ENCODE measurements around the gene RAPGEF4. TPM values are rescaled to one million over a fixed set of nuclear protein-coding genes. Genes with fewer than 3 reads are reported as not detected.
A peak's percentile ranks its signal among the peaks of the same experiment; 100 is the strongest.

RAPGEF4 gene
- total and polyA plus RNA-seq, 2 of the 13 experiments (the other 11 are each of a cell fraction or from before 2014, with no cell fraction given): 0.78 to 0.91 TPM

GRCh38 chr2:173058673-173059072, 323.0 kb downstream of the RAPGEF4 start (continued):
- TF ChIP-seq, protein P1, sequence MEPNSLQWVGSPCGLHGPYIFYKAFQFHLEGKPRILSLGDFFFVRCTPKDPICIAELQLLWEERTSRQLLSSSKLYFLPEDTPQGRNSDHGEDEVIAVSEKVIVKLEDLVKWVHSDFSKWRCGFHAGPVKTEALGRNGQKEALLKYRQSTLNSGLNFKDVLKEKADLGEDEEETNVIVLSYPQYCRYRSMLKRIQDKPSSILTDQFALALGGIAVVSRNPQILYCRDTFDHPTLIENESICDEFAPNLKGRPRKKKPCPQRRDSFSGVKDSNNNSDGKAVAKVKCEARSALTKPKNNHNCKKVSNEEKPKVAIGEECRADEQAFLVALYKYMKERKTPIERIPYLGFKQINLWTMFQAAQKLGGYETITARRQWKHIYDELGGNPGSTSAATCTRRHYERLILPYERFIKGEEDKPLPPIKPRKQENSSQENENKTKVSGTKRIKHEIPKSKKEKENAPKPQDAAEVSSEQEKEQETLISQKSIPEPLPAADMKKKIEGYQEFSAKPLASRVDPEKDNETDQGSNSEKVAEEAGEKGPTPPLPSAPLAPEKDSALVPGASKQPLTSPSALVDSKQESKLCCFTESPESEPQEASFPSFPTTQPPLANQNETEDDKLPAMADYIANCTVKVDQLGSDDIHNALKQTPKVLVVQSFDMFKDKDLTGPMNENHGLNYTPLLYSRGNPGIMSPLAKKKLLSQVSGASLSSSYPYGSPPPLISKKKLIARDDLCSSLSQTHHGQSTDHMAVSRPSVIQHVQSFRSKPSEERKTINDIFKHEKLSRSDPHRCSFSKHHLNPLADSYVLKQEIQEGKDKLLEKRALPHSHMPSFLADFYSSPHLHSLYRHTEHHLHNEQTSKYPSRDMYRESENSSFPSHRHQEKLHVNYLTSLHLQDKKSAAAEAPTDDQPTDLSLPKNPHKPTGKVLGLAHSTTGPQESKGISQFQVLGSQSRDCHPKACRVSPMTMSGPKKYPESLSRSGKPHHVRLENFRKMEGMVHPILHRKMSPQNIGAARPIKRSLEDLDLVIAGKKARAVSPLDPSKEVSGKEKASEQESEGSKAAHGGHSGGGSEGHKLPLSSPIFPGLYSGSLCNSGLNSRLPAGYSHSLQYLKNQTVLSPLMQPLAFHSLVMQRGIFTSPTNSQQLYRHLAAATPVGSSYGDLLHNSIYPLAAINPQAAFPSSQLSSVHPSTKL (CRISPR knock-in tag; IDR thresholded peaks at IDR 0.05): peak; percentile 55
- TF ChIP-seq KIAA2018 (CRISPR knock-in tag; IDR thresholded peaks at IDR 0.05; ENCODE audit: borderline replicate concordance) (no peak), IRF2 (CRISPR knock-in tag; IDR thresholded peaks at IDR 0.05) (0 out of 2 replicates have a peak, but pooled peaks have one; percentile 23), GMEB1 (CRISPR knock-in tag; IDR thresholded peaks at IDR 0.05; ENCODE audit: borderline replicate concordance) (no peak), NFATC3 (CRISPR knock-in tag; IDR thresholded peaks at IDR 0.05) (no peak), PRDM10 (CRISPR knock-in tag; IDR thresholded peaks at IDR 0.05; ENCODE audit: low read depth) (peak; percentile 68; the same call in 1 of the 2 replicates)

Data from HepG2 (cell line).